HG03095 (cell line): ENCODE results near the gene DAPK3.
"Not testable (repeated sequence)": the region's sequence is repeated elsewhere in the genome, so short reads cannot be mapped to it uniquely, and the experiment has no call there.

Source experiments
- ATAC-seq: cut with Tn5 transposase; IDR thresholded peaks from one replicate; pipeline ENCODE4 v1.9.1; 2021; ENCODE audit warnings: moderate library complexity; ENCODE audit not compliant: unreplicated experiment

The DAPK3 gene

DNA sequence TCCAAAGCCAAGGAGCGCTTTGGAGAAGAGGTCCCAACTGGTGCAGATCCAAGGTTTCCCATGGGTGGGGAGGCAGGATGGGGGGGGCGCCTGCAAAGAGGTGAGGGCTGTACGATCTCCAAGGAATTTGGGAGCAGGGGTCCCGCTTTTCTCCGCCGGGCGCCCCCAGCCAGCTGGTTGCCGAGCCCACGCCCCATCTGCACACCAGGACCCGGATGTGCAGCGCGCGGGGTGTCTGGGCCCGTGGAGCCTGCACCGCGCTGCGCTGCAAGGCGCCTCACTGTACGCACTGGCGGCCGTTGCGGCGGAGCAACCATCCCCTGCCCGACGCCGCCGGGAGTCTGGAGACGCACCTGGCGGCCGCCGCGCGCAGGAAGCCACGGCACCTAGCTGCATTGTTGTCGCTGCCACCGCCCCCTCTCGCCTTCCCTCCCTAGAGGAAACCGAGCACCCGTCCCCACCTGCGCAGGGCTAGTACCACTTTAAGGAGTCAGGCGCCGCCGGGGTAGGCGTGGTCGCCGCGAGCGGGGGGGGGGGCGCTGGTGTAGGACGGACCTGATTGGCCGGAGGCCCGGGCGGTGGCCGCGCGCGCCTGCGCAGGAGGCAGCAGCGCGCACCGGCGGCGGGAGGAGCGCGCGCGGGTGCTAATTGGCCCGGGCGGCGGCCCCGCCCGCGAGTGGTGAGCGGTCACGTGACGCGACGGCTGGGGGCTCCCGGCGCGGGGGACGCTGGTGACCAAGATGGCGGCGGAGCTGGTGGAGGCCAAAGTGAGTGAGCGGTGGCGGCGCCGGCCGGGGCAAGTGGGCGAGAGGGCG is 36.3 kb upstream of the DAPK3 start, which contains the start of gene PIAS4:
TSS of gene PIAS4 (plus strand) at position 716 of the 815 bp plus-strand sequence. CDS start at position 741, 25 bp downstream.
- ATAC-seq, result peak; percentile 68

- not testable (repeated sequence) for ATAC-seq
These were observed 34.5 kb upstream of the DAPK3 start for GRCh38 chr19:4005436-4005835.

DNA sequence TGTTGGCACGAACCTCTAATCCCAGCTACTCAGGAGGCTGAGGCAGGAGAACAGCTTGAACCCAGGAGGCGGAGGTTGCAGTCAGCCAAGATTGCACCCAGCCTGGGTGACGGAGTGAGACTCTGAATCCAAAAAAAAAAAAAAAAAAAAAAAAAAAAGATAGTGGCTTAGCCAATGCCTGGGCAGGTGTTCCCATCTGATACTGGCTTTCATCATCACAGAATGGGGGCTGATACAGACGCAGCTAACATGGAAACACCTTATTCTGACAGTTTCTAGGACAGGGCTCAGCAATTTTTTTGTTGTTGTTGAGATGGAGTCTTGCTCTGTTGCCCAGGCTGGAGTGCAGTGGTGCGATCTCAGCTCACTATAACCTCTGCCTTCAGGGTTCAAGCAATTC is 29.9 kb upstream of the DAPK3 start:
- not testable (repeated sequence) for ATAC-seq

DNA sequence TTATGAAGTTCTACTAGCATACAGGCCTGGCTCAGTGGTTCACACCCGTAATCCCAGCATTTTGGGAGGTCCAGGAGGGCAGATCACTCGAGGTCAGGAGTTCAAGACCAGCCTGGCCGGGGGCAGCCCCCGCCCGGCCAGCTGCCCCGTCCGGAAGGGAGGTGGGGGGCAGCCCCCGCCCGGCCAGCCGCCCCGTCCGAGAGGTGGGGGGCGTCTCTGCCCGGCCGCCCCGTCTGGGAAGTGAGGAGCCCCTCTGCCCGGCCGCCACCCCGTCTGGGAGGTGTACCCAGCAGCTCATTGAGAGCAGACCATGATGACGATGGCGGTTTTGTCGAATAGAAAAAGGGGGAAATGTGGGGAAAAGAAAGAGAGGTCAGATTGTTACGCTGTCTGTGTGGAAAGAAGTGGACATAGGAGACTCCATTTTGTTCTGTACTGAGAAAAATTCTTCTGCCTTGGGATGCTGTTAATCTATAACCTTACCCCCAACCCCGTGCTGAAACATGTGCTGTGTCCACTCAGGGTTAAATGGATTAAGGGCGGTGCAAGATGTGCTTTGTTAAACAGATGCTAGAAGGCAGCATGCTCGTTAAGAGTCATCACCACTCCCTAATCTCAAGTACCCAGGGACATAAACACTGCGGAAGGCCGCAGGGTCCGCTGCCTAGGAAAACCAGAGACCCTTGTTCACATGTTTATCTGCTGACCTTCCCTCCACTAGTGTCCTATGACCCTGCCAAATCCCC is 27.9 kb upstream of the DAPK3 start:
- not testable (repeated sequence) for ATAC-seq

- ATAC-seq, result no peak
These were observed 24.7 kb upstream of the DAPK3 start for GRCh38 chr19:3995607-3996006.

GRCh38 chr19:3990815-3991117 is 19.9 kb upstream of the DAPK3 start:
- no peak for ATAC-seq

GRCh38 chr19:3987619-3988371 is 16.9 kb upstream of the DAPK3 start:
- ATAC-seq, result no peak

DNA sequence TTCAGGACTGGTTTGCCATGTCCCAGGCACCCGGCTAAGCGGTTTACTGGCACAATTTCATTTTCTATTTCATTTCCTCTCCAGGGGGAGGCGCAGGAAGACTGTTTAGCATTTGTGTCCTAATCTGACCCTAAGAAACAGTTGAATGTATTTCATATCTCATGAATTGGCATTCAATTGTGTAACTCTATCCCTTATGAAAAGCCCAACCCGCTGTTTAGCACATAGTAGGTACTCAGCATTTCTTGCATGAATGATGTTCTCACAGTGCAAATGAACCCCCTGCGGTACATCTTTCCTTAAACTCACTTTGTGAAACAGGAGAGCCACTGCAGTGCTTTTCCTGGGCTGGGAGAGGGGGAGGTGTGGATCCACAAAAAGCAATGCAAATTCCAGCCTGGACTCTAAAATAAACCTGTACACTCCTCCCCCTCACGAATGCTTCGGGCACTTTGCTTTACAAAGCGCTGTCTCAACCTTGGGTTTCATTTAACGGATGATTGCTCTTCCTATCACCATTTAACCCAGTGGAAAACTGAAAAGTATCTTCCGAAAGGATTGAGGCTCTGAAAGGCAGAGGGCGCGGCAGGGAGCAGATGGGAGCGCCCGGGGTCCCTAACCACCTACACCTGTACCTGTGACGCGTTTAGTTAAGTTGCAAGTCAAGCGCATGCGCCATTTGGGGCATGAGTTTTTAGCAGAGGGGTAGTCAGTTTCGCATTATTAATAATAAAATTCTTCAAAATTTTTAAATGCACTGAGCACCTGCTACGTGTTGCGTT is 15.6 kb upstream of the DAPK3 start:
- ATAC-seq, result no peak

- ATAC-seq, result no peak
These were observed 14.9 kb upstream of the DAPK3 start for GRCh38 chr19:3985643-3986259.

- no peak for ATAC-seq
These were observed 14.2 kb upstream of the DAPK3 start, which contains the start of gene EEF2 for GRCh38 chr19:3984908-3985642. Gene EEF2 (minus strand): TSS chr19:3985463. CDS start chr19:3985380, 83 bp downstream.

DNA sequence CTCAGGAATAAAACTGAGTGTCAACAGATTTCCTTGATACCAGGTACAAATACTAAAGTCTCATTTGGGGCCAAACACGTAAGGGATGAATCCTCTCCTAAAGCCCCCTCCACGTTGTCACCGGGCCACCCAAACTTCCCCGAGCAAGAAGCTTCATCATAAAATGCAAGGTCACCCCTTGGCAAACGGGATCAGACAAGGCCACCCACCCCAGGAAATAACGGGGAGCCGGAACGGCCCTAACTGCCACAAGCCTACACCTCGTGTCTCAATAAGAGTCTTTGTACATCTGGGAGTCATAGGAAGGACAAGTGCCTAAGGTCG is 13.6 kb upstream of the DAPK3 start:
- no peak for ATAC-seq

DNA sequence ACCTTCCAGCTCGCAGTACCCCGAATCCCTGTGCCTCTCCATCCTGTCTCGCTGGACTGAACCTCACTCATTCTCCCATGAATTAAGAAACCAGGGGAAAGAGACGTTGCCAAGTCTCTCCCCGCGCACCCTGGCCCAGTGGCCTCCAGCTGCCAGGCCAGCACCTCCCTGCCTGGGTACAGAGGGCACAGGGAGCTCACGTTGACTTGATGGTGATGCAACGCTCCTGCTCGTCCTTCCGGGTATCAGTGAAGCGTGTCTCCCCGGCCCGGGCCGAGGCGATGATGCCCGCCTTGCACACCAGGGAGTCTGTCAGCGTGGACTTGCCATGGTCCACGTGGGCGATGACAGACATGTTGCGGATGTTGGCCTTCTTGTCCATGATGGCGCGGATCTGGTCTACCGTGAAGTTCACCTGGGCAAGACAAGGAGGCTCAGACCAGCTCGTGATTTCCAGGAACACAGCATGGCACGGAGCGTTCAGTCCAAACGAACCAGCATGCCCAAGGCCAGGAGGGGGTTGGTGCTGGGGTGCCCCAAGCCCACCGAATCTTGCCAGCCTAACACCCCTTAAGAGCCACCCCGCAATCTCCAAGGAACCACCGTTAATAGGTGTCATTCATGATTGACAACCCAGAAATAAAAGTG is 13.2 kb upstream of the DAPK3 start:
- ATAC-seq, result no peak

DNA sequence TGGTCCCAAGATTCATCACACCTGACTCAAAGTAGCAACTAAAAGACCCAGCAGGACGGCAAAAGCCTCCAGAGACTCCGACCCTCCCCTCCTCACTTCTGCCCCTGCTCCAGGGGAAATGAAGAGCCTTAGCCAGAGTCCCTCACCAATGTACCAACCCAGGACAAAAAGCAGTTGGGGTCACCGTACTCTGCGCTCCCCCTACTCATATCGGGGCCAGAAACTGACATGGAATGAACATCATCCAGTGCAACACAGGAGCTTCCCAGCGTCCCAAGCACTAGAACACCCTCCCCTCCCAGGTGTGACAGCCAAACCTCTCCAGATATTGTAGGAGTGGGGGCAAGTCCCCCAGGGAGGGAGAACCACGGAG is 12.6 kb upstream of the DAPK3 start:
- ATAC-seq, result no peak

DNA sequence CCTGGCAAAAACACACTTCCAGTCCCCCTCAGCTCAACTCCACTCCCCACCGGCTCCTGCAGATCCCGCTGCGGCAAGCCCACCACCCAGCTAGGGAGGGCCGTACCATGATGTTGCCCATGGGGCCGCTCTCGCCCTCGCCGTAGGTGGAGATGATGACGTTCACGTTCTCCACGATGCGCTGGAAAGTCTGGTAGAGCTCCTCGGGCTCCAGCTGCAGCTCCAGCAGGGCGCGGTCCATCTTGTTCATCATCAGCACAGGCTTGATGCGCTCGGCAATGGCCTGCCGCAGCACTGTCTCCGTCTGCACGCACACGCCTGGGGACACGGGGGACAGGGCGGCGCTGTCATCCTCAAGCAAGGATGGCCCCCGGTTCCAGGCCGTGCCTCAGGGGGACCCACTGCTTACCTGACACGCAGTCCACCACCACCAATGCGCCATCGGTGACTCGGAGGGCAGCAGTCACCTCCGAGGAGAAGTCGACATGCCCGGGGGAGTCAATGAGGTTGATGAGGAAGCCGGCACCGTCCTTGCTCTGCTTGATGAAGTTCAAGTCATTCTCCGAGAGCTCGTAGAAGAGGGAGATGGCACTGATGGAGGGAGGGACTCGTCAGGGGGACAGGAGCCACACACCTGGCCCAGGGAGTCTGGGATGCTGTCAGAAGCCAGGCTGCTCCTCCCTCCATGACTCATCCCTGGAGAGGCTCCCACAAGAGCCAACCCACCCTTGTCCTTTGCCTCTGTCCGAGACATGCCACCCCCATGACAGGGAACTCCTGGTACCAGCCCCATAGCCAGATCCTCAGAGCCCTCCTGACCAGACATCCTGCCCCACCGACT is 12.0 kb upstream of the DAPK3 start:
- no peak for ATAC-seq

DNA sequence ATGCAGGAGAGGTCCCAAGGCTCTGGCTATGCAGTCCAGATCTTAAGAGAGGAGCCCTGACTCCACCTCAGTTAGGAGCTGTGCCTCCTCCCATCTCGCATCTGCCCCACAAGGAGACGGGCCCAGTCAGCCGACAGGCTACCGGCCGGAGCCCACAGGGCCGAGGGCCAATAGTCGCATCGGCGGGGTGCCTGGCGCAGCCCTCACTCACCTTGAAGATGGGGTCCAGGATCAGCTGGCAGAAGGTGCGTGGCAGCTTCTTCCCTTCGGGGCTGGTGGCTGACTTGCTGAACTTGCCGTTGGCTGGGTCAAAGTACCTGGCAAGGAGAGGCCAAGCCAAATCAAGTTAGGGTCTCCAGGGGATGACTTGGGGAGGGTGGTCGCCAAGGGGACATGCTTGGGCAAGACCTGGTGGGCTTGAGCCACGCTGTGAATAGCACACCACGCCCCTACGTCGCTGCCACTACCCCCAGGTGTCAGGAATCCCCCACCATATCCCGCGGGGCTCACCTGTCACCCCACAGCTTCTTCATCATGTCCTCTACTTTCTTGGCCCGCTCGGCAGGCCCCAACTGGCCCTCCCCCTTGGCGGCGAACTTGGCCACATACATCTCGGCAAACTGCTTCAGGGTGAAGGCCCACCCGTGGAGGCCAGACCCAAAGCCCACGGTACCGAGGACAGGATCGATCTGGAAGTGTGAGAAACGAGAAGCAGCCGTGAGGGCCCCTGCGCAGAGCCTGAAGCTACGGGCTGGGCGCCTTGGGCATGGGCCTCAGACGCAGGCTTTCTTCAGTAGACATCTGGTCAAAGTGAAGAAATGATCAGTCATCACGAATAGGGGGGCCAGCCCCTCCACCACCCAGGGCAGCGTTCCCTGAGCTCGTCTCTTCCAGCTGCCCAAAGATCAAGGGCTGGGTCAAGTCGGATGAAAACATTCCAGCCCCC is 11.1 kb upstream of the DAPK3 start:
- ATAC-seq, result no peak

DNA sequence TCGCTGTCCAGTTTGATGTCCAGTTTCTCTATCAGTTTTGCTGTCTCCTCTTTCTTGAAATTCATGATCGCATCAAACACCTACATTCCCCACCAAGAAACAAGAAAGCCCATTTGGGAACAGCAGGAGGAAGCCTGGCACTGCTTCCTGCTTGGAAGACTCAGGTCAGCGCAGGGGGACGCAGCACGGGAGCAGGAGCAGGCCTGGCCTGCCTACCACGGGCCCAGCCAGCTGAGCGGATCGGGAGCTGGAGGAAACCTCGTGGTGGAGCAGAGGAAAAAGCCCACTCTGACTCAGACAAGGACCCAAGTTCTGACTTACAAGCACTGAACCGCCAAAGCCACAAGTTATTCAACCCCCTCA is 10.5 kb upstream of the DAPK3 start:
- no peak for ATAC-seq
